Smooth muscle cell of the brain vasculature (primary cell): ENCODE measurements around the gene FAM219A.
"Not testable (repeated sequence)": the region's sequence is repeated elsewhere in the genome, so short reads cannot be mapped to it uniquely, and the experiment has no call there.

Experiments used
- DNase-seq: peaks from one replicate; pipeline ENCODE4 v3.0.0-alpha.2; 2012; ENCODE audit warnings: low read depth, low spot score

FAM219A gene

GRCh38 chr9:34484678-34485077, 26.3 kb upstream of the FAM219A start:
- DNase-seq: no peak

- DNase-seq: not testable (repeated sequence)
Observed at GRCh38 chr9:34482746-34483145, 24.4 kb upstream of the FAM219A start.

- DNase-seq: not testable (repeated sequence)
Observed at GRCh38 chr9:34481620-34482019, 23.2 kb upstream of the FAM219A start.

- no peak for DNase-seq
Observed at GRCh38 chr9:34479431-34479866, 21.1 kb upstream of the FAM219A start.

GRCh38 chr9:34477541-34477940, 19.2 kb upstream of the FAM219A start:
- no peak for DNase-seq

- DNase-seq: no peak
Observed at GRCh38 chr9:34475097-34475496, 16.7 kb upstream of the FAM219A start.

GRCh38 chr9:34465468-34465867, 7.1 kb upstream of the FAM219A start:
- DNase-seq: no peak

GRCh38 chr9:34464571-34464970, 6.2 kb upstream of the FAM219A start:
- no peak for DNase-seq

- DNase-seq: no peak
Observed at GRCh38 chr9:34463901-34464232, 5.5 kb upstream of the FAM219A start.

- no peak for DNase-seq
Observed at GRCh38 chr9:34463098-34463900, 4.9 kb upstream of the FAM219A start.

GRCh38 chr9:34459941-34460340, 1.6 kb upstream of the FAM219A start:
- DNase-seq: no peak

- DNase-seq: no peak
Observed at GRCh38 chr9:34459356-34459755, 986 bp upstream of the FAM219A start.

- no peak for DNase-seq
Observed at GRCh38 chr9:34458959-34459340, 580 bp upstream of the FAM219A start.

- no peak for DNase-seq
Observed at GRCh38 chr9:34457266-34458012, 931 bp downstream of the FAM219A start.

- DNase-seq: no peak
Observed at GRCh38 chr9:34456746-34457145, 1.6 kb downstream of the FAM219A start.

GRCh38 chr9:34456151-34456550, 2.2 kb downstream of the FAM219A start:
- DNase-seq: no peak

GRCh38 chr9:34454571-34455065, 3.8 kb downstream of the FAM219A start:
- no peak for DNase-seq

GRCh38 chr9:34452568-34452967, 5.8 kb downstream of the FAM219A start:
- no peak for DNase-seq

- no peak for DNase-seq
Observed at GRCh38 chr9:34451545-34451944, 6.8 kb downstream of the FAM219A start.

GRCh38 chr9:34451135-34451534, 7.2 kb downstream of the FAM219A start:
- no peak for DNase-seq

- DNase-seq: no peak
Observed at GRCh38 chr9:34450644-34451043, 7.7 kb downstream of the FAM219A start.

- no peak for DNase-seq
Observed at GRCh38 chr9:34446951-34447350, 11.4 kb downstream of the FAM219A start.

GRCh38 chr9:34446468-34446891, 11.9 kb downstream of the FAM219A start:
- DNase-seq: no peak
